Measurements from ENCODE around the gene YPEL5. TPM values are rescaled to one million over a fixed set of nuclear protein-coding genes. Genes with fewer than 3 reads are reported as not detected.

Gene YPEL5
- polyA plus RNA-seq, 1 donor (not counting 4 experiments of a cell fraction or from before 2014, with no cell fraction given), result 126 TPM

DNA sequence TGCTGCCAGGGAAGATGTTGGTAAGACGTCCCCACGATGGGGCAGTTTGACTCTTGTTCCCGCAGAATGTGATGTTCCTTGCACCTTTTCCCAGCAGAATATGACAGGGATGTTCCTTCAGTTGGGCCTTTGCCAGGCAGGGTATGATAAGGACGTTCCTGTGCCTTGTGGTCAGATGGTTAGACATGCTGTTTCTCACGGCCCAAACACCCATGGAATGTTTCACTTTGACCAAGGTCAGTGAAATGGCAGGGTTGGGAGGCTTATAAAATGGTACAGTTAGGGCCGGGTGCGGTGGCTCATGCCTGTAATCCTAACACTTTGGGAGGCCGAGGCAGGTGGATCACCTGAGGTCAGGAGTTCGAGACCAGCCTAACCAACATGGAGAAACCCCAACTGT is 40.3 kb upstream of the YPEL5 start:
- H3K36me3 ChIP-seq (ENCODE audit: control insufficient read depth in 2 of 2, extremely low read depth in 1 of 2, insufficient read depth in 2 of 2, low read length in 2 of 2), result no peaks in the 10 kb centered on the region
- peaks cover 17% of the 10 kb centered on the region for H3K27me3 ChIP-seq (ENCODE audit: control insufficient read depth, extremely low read depth, insufficient read depth, low read length)
- H3K9me3 ChIP-seq (ENCODE audit: control insufficient read depth, low read depth, low read length), result no peaks in the 10 kb centered on the region
- H3K79me2 ChIP-seq (ENCODE audit: control insufficient read depth, insufficient read depth, low read length), result no peaks in the 10 kb centered on the region
- dilution Hi-C loops (cut with MboI; ENCODE audit: extremely low pct_ligation_motif_present, low sequenced_read_pairs), result no loop called here
- DNase-seq (ENCODE audit: low read depth, low spot score) (no peak), FAIRE-seq (no peak)
- TF ChIP-seq, protein P1, sequence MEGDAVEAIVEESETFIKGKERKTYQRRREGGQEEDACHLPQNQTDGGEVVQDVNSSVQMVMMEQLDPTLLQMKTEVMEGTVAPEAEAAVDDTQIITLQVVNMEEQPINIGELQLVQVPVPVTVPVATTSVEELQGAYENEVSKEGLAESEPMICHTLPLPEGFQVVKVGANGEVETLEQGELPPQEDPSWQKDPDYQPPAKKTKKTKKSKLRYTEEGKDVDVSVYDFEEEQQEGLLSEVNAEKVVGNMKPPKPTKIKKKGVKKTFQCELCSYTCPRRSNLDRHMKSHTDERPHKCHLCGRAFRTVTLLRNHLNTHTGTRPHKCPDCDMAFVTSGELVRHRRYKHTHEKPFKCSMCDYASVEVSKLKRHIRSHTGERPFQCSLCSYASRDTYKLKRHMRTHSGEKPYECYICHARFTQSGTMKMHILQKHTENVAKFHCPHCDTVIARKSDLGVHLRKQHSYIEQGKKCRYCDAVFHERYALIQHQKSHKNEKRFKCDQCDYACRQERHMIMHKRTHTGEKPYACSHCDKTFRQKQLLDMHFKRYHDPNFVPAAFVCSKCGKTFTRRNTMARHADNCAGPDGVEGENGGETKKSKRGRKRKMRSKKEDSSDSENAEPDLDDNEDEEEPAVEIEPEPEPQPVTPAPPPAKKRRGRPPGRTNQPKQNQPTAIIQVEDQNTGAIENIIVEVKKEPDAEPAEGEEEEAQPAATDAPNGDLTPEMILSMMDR (optimal IDR thresholded peaks at IDR 0.05 in 1 of 3, IDR thresholded peaks at IDR 0.05 in 1 of 3, conservative IDR thresholded peaks at IDR 0.05 in 1 of 3; ENCODE audit: extremely low read depth in 1 of 3, insufficient read depth in 2 of 3, low read length in 3 of 3), result no peak
- no peak for TF ChIP-seq EZH2 (IDR thresholded peaks at IDR 0.05; ENCODE audit: low read length)
- H3K4me3 ChIP-seq (ENCODE audit: control insufficient read depth in 2 of 3, extremely low read depth in 1 of 3, insufficient read depth in 2 of 3, low read depth in 1 of 3, low read length in 3 of 3), result no peak overlapping the region
- H3K4me1 ChIP-seq (ENCODE audit: control insufficient read depth, extremely low read depth, insufficient read depth, low read length), result no peaks in the 10 kb centered on the region
- no peak overlapping the region for H3K9ac ChIP-seq (ENCODE audit: control insufficient read depth, extremely low read depth, insufficient read depth, low read length)
- H3K4me2 ChIP-seq (ENCODE audit: control insufficient read depth, extremely low read depth, insufficient read depth, low read depth, low read length), result no peak overlapping the region
- no peak overlapping the region for H2AFZ ChIP-seq (ENCODE audit: control insufficient read depth, low read length)
- H4K20me1 ChIP-seq (ENCODE audit: control insufficient read depth, extremely low read depth, insufficient read depth, low read length), result no peaks in the 10 kb centered on the region
- H3K27ac ChIP-seq (ENCODE audit: control insufficient read depth, insufficient read depth, low read length), result no peak overlapping the region
- H3K9me1 ChIP-seq (ENCODE audit: control insufficient read depth, extremely low read depth, insufficient read depth, low read length), result no peaks in the 10 kb centered on the region

DNA sequence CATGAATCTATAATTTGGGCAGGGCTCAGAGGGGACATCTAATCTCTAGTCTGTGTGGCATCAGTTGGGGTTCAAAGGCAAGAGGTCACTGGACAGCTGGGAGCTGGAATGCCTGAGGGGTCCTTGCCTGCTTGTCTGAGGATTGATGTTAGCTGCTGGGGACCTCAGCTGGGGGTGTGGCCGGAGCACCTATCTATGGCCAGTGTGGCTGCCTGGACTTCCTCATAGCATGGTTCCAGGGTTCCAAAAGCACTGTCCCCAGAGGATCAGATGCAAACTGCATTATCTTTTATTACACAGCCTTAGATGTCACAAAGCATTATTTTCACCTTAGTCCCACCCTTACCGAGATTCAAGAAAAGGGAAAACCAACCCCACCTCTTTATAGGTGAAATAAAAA is 38.6 kb upstream of the YPEL5 start:
- Histone ChIP-seq H4K20me1 (ENCODE audit: control insufficient read depth, extremely low read depth, insufficient read depth, low read length) (no peaks in the 10 kb centered on the region), H3K4me1 (ENCODE audit: control insufficient read depth, extremely low read depth, insufficient read depth, low read length) (no peaks in the 10 kb centered on the region), H3K4me3 (ENCODE audit: control insufficient read depth in 2 of 3, extremely low read depth in 1 of 3, insufficient read depth in 2 of 3, low read depth in 1 of 3, low read length in 3 of 3) (no peak overlapping the region), H3K9ac (ENCODE audit: control insufficient read depth, extremely low read depth, insufficient read depth, low read length) (no peak overlapping the region), H2AFZ (ENCODE audit: control insufficient read depth, low read length) (no peak overlapping the region), H3K36me3 (ENCODE audit: control insufficient read depth in 2 of 2, extremely low read depth in 1 of 2, insufficient read depth in 2 of 2, low read length in 2 of 2) (no peaks in the 10 kb centered on the region), H3K79me2 (ENCODE audit: control insufficient read depth, insufficient read depth, low read length) (no peaks in the 10 kb centered on the region), H3K9me3 (ENCODE audit: control insufficient read depth, low read depth, low read length) (no peaks in the 10 kb centered on the region), H3K4me2 (ENCODE audit: control insufficient read depth, extremely low read depth, insufficient read depth, low read depth, low read length) (no peak overlapping the region), H3K27me3 (ENCODE audit: control insufficient read depth, extremely low read depth, insufficient read depth, low read length) (peaks cover 5% of the 10 kb centered on the region), H3K27ac (ENCODE audit: control insufficient read depth, insufficient read depth, low read length) (no peak overlapping the region), H3K9me1 (ENCODE audit: control insufficient read depth, extremely low read depth, insufficient read depth, low read length) (no peaks in the 10 kb centered on the region)
- no peak for DNase-seq (ENCODE audit: low read depth, low spot score)
- dilution Hi-C loops (cut with MboI; ENCODE audit: extremely low pct_ligation_motif_present, low sequenced_read_pairs), result no loop called here
- no peak for TF ChIP-seq EZH2 (IDR thresholded peaks at IDR 0.05; ENCODE audit: low read length)
- TF ChIP-seq, protein P1 (optimal IDR thresholded peaks at IDR 0.05 in 1 of 3, IDR thresholded peaks at IDR 0.05 in 1 of 3, conservative IDR thresholded peaks at IDR 0.05 in 1 of 3; ENCODE audit: extremely low read depth in 1 of 3, insufficient read depth in 2 of 3, low read length in 3 of 3), result no peak
- FAIRE-seq, result no peak

Data from keratinocyte (primary cell).